ENCODE data around the gene ALDOC.

ALDOC gene

GRCh38 chr17:28530250-28530649, 46.4 kb downstream of the ALDOC start:
- no peak for DNase-seq

- DNase-seq, result no peak
These were observed 47.7 kb downstream of the ALDOC start for GRCh38 chr17:28529013-28529400.

GRCh38 chr17:28528327-28529012, 48.2 kb downstream of the ALDOC start:
- no peak for DNase-seq

- DNase-seq, result no peak
These were observed 48.8 kb downstream of the ALDOC start for GRCh38 chr17:28527859-28528258.

- no peak for DNase-seq
These were observed 49.5 kb downstream of the ALDOC start for GRCh38 chr17:28527181-28527681.

- no peak for DNase-seq
These were observed 50.3 kb downstream of the ALDOC start for GRCh38 chr17:28526381-28526780.

- no peak for DNase-seq
These were observed 51.9 kb downstream of the ALDOC start for GRCh38 chr17:28524476-28525424.

GRCh38 chr17:28523876-28524275, 52.8 kb downstream of the ALDOC start:
- no peak for DNase-seq

- no peak for DNase-seq
These were observed 53.5 kb downstream of the ALDOC start for GRCh38 chr17:28523186-28523585.

Data from CD4-positive, alpha-beta T cell treated with Interleukin-1 beta for 1 hour (primary cell).